ENCODE results near the gene PTPRM. TPM values are rescaled to one million over a fixed set of nuclear protein-coding genes. Genes with fewer than 3 reads are reported as not detected.

The PTPRM gene
- total RNA-seq, 1 experiment from 2014 or later: 14.5 TPM

DNA sequence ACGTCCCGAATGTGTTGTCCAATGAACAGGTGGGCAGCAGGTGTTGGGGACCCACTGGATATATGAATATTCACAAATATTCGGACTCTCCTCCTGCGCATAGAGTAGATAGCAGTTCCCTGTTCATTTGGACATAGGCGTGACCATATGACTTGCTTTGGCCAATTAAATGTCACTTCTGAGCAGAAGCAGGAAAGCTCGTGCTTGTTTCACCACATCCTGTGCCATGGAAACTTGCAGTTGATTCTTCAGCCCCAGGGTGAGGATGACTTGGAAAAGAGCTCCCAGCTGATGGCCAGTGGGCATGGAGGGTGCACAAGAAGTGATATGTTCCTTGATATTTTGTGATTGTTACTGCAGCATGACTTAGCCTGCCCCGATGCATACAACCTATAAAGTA is 52.6 kb downstream of the PTPRM start:
- DNase-seq (ENCODE audit: low read depth, low spot score) (no peak), ATAC-seq (no peak)
- ChIA-PET POLR2A (no interaction called here), CTCF (no interaction called here), RAD21 (ENCODE audit: low non-redundant PET in 1 of 2, low total read pairs in 2 of 2, uncharacterized antibody in 2 of 2, unreplicated experiment in 2 of 2) (no interaction called here)
- no peaks in the 10 kb centered on the region for H3K4me1 ChIP-seq (ENCODE audit: control insufficient read depth in 1 of 2, insufficient read depth in 2 of 2, low read length in 2 of 2)
- H3K4me3 ChIP-seq (replicated peaks in 1 of 2; ENCODE audit: low read depth in 1 of 2, low read length in 2 of 2): no peak overlapping the region
- H3K27me3 ChIP-seq (ENCODE audit: insufficient read depth, low read length): peaks cover 4% of the 10 kb centered on the region; the same call in 1 of the 2 replicates
- intact Hi-C loops (cut with micrococcal nuclease): loop anchor here (5.0 kb wide), 1 partner anchor 48 kb away; no protein-coding TSS in a partner anchor
- no peak overlapping the region for H3K27ac ChIP-seq (ENCODE audit: low read depth, low read length)
- no peaks in the 10 kb centered on the region for H4K20me1 ChIP-seq (ENCODE audit: insufficient read depth)
- H3K79me2 ChIP-seq (ENCODE audit: insufficient read depth, low read length): no peaks in the 10 kb centered on the region
- no peak for TF ChIP-seq FOSL1 (IDR thresholded peaks at IDR 0.05; ENCODE audit: low read depth)
- no peak for TF ChIP-seq YY1 (IDR thresholded peaks at IDR 0.05; ENCODE audit: extremely low read depth, insufficient replicate concordance, low read depth, low read length)
- no peak for TF ChIP-seq POLR2A (IDR thresholded peaks at IDR 0.05; ENCODE audit: borderline replicate concordance, extremely low read depth, insufficient read depth, insufficient read length)
- TF ChIP-seq EGR1 (IDR thresholded peaks at IDR 0.05; ENCODE audit: low read depth): no peak
- no peak for TF ChIP-seq SP1 (IDR thresholded peaks at IDR 0.05; ENCODE audit: low read depth)
- TF ChIP-seq CEBPB (IDR thresholded peaks at IDR 0.05; ENCODE audit: low read depth): no peak
- no peak for TF ChIP-seq ZFX (IDR thresholded peaks at IDR 0.05)
- TF ChIP-seq EZH2phosphoT487 (IDR thresholded peaks at IDR 0.05; ENCODE audit: borderline replicate concordance): no peak
- no peak overlapping the region for H3K4me2 ChIP-seq (ENCODE audit: low read length)
- BruUV-seq (replicated peaks): no TSS peak
- no peaks in the 10 kb centered on the region for H3K9me2 ChIP-seq (ENCODE audit: insufficient read depth)
- no peaks in the 10 kb centered on the region for H3K36me3 ChIP-seq (ENCODE audit: control insufficient read depth in 1 of 2, insufficient read depth in 2 of 2, low read length in 2 of 2)
- no peak overlapping the region for H2AFZ ChIP-seq (ENCODE audit: low read depth, low read length, poor library complexity, severe bottlenecking)
- no peak overlapping the region for H3K9ac ChIP-seq (ENCODE audit: low read length)
- H3K9me3 ChIP-seq (ENCODE audit: control insufficient read depth in 1 of 2, insufficient read depth in 1 of 2, low read depth in 1 of 2, low read length in 2 of 2): no peaks in the 10 kb centered on the region

DNA sequence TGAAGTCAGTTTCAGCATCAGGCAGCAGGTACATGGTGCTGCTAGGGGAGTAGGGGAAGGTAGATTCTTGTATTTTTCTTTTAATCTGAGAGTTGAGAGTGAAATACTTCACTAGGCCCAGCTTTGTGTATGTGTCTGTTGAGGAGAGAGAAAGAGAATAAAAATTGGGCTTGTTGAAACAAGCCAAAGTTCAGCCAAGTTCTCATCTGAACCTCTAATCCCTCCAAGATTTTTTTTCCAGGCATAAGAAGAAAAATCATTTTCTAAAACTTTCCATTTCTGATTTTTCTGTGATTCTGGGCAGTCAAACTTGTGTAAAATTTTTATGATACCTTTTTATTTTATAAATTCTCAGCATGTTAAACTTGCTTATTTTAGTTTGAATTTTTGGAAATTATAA is 55.6 kb downstream of the PTPRM start:
- H3K9me3 ChIP-seq (ENCODE audit: control insufficient read depth in 1 of 2, insufficient read depth in 1 of 2, low read depth in 1 of 2, low read length in 2 of 2): no peaks in the 10 kb centered on the region
- no peaks in the 10 kb centered on the region; a peak in 1 of 4 replicates for H3K4me1 ChIP-seq (ENCODE audit: control insufficient read depth in 1 of 2, insufficient read depth in 2 of 2, low read length in 2 of 2)
- no peak overlapping the region for H3K27ac ChIP-seq (ENCODE audit: low read depth, low read length)
- peaks cover 4% of the 10 kb centered on the region; the same call in 1 of the 2 replicates for H3K27me3 ChIP-seq (ENCODE audit: insufficient read depth, low read length)
- H3K4me3 ChIP-seq (replicated peaks in 1 of 2; ENCODE audit: low read depth in 1 of 2, low read length in 2 of 2): no peak overlapping the region
- ATAC-seq: no peak
- intact Hi-C loops (cut with micrococcal nuclease): no loop called here
- ChIA-PET CTCF (no interaction called here), POLR2A (no interaction called here), RAD21 (ENCODE audit: low non-redundant PET in 1 of 2, low total read pairs in 2 of 2, uncharacterized antibody in 2 of 2, unreplicated experiment in 2 of 2) (no interaction called here)
- H3K9ac ChIP-seq (ENCODE audit: low read length): no peak overlapping the region
- H4K20me1 ChIP-seq (ENCODE audit: insufficient read depth): no peaks in the 10 kb centered on the region
- no peak overlapping the region for H2AFZ ChIP-seq (ENCODE audit: low read depth, low read length, poor library complexity, severe bottlenecking)
- H3K79me2 ChIP-seq (ENCODE audit: insufficient read depth, low read length): no peaks in the 10 kb centered on the region
- no peaks in the 10 kb centered on the region for H3K9me2 ChIP-seq (ENCODE audit: insufficient read depth)
- BruUV-seq (replicated peaks): no TSS peak
- no peak for DNase-seq (ENCODE audit: low read depth, low spot score)
- H3K4me2 ChIP-seq (ENCODE audit: low read length): no peak overlapping the region
- H3K36me3 ChIP-seq (ENCODE audit: control insufficient read depth in 1 of 2, insufficient read depth in 2 of 2, low read length in 2 of 2): no peaks in the 10 kb centered on the region
- TF ChIP-seq, protein P1, sequence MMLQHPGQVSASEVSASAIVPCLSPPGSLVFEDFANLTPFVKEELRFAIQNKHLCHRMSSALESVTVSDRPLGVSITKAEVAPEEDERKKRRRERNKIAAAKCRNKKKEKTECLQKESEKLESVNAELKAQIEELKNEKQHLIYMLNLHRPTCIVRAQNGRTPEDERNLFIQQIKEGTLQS (IDR thresholded peaks at IDR 0.05): no peak
- TF ChIP-seq SIN3A (IDR thresholded peaks at IDR 0.05; ENCODE audit: low read depth) (no peak), ELF1 (IDR thresholded peaks at IDR 0.05; ENCODE audit: borderline replicate concordance, low read depth) (no peak), RAD21 (IDR thresholded peaks at IDR 0.05; ENCODE audit: low read depth) (no peak), EZH2 (IDR thresholded peaks at IDR 0.05) (no peak), EGR1 (IDR thresholded peaks at IDR 0.05; ENCODE audit: low read depth) (no peak), JUND (IDR thresholded peaks at IDR 0.05) (no peak), ZNF274 (IDR thresholded peaks at IDR 0.05; ENCODE audit: low read depth, low read length) (no peak), SRF (IDR thresholded peaks at IDR 0.05; ENCODE audit: low read depth) (no peak), CEBPB (IDR thresholded peaks at IDR 0.05; ENCODE audit: low read depth) (no peak), TCF7L2 (IDR thresholded peaks at IDR 0.05; ENCODE audit: borderline replicate concordance, extremely low read depth, insufficient read depth, insufficient read length) (no peak)
- TF ChIP-seq, protein P2, sequence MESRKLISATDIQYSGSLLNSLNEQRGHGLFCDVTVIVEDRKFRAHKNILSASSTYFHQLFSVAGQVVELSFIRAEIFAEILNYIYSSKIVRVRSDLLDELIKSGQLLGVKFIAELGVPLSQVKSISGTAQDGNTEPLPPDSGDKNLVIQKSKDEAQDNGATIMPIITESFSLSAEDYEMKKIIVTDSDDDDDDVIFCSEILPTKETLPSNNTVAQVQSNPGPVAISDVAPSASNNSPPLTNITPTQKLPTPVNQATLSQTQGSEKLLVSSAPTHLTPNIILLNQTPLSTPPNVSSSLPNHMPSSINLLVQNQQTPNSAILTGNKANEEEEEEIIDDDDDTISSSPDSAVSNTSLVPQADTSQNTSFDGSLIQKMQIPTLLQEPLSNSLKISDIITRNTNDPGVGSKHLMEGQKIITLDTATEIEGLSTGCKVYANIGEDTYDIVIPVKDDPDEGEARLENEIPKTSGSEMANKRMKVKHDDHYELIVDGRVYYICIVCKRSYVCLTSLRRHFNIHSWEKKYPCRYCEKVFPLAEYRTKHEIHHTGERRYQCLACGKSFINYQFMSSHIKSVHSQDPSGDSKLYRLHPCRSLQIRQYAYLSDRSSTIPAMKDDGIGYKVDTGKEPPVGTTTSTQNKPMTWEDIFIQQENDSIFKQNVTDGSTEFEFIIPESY (IDR thresholded peaks at IDR 0.05; ENCODE audit: extremely low read depth, insufficient replicate concordance, low read length): no peak
- TF ChIP-seq, protein P3, sequence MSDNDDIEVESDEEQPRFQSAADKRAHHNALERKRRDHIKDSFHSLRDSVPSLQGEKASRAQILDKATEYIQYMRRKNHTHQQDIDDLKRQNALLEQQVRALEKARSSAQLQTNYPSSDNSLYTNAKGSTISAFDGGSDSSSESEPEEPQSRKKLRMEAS (IDR thresholded peaks at IDR 0.05): no peak

Data from HCT116 (cell line).